Stimulated activated CD4-positive, alpha-beta T cell treated with anti-CD3 and anti-CD28 coated beads, TNF-alpha, amount 100 ng/mL, for 1 hour (primary cell): ENCODE results near the gene PAWR.
"Not testable (repeated sequence)": the region's sequence is repeated elsewhere in the genome, so short reads cannot be mapped to it uniquely, and the experiment has no call there.

ENCODE experiments used
- DNase-seq, 3 donors: peaks; one replicate each; pipeline ENCODE4 v3.0.0-alpha.2; 2020; ENCODE audit warnings: low read depth in 3 of 3, low spot score in 1 of 3

The PAWR gene

GRCh38 chr12:79650440-79650839, 40.3 kb downstream of the PAWR start:
- no peak for DNase-seq

GRCh38 chr12:79648881-79649280, 41.9 kb downstream of the PAWR start:
- no peak for DNase-seq

- DNase-seq: not testable (repeated sequence)
Measured at GRCh38 chr12:79646843-79647242, 43.9 kb downstream of the PAWR start.

GRCh38 chr12:79645235-79645630, 45.5 kb downstream of the PAWR start:
- DNase-seq: no peak

GRCh38 chr12:79644274-79645234, 46.2 kb downstream of the PAWR start:
- DNase-seq: no peak

DNA sequence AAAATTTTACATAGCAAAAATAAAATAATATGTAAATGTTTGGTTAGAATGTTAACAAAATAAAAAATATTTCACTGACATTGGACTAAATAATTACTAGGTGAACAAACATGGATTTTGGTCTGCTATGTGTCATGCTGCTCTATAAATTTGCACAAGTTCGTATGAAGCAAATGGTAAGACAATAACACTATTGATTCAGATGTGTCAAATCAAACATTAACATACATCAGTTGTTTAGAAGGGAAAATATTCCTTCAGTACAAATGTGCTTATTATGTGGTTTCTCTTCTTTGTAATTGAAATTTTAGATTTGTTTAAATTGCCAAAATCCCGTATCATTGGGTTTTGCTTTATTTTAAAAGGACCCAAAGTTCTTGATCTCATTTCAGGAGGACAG, 46.9 kb downstream of the PAWR start:
- no peak for DNase-seq

DNA sequence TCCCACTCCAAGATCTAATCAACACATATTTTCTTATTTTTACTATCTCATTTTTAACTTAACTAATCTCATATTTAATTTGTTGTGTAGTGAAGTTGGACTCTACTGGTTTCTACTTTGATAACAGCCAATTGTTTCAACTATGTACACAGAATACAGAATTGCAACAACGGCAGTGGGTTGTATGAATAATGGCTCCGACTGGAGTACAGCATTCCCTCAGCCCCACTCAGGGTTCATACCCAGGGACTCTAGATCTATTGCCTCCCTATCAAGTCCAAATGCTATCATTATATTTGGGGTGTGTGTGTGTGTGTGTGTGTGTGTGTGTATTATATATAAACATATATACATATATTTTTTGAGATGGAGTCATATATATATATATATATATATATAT, 52.3 kb downstream of the PAWR start:
- DNase-seq: no peak

DNA sequence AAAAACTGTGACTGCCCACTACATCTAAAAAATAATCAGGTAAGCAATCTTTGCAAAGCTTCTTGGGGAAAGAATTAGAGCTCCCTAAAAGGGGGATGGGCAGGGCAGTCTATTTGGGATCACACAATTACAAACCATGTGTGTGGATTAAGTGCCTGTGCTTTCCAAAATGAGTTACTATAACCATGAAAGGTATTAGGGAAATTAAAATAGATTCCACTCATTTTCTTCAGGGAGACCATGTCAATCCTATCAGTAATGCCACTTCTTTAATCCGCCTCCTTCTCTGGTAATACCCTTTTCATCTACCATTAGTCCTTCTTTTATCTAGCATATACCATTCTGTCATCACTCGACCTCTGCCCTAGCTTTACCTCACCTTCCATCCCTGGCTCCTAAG, 53.7 kb downstream of the PAWR start:
- DNase-seq: no peak

DNA sequence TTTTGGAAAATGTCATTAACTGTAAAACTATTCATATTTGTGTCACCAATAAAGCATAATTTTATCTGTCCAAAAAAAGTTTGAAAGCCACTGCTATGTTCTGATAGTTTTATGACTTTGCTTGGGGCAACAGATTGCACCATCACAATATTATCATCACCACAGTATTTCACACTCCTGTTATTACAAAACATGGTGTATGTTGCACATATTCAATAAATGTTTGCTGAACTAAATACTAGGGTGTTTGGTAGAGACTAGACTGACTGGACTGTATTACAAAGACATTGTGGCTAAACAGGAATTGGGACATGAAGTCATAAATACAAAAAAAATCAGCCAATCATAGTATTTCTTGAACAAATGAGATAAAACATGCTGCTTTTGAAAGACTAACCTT, 55.1 kb downstream of the PAWR start:
- no peak for DNase-seq

GRCh38 chr12:79634957-79635471, 55.8 kb downstream of the PAWR start:
- DNase-seq: no peak

DNA sequence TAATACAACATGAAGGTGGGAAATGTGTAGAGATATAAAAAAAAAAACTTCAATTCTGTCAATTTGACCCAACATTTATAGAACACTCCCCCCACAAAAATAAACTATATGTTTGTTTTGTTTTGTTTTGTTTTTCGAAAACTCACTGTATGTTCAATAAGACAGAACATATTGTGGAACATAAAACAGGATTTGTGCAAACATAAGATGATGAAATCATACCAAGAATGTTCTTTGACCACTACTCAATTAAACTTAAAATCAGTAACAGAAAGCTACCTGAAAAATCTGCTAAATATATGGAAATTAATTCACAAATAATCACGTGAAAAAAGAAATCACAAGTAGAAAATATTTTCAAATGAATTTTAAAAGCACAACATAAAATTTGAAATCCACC, 61.2 kb downstream of the PAWR start:
- DNase-seq: no peak

- DNase-seq: not testable (repeated sequence)
Measured at GRCh38 chr12:79626735-79627134, 64.0 kb downstream of the PAWR start.

- no peak for DNase-seq
Measured at GRCh38 chr12:79624378-79624777, 66.4 kb downstream of the PAWR start.

- DNase-seq: no peak
Measured at GRCh38 chr12:79619872-79620562, 70.7 kb downstream of the PAWR start.

- DNase-seq: no peak
Measured at GRCh38 chr12:79618848-79619404, 71.8 kb downstream of the PAWR start.

DNA sequence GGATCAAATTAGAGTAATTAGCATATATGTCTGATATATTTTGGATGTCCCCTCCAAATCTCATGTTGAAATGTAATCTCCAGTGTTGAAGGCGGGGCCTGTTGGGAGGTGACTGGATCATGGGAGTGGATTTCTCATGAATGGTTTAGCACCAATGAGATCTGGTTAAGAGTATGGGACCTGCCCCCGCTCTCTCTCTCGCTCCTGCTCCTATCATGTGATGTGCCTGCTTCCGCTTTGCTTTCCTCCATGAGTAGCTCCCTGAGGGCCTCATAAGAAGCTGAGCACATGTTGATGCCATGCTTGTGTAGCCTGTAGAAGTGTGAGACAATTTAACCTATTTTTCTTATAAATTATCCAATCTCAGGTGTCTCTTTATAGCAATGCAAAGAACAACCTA, 73.1 kb downstream of the PAWR start:
- no peak for DNase-seq

DNA sequence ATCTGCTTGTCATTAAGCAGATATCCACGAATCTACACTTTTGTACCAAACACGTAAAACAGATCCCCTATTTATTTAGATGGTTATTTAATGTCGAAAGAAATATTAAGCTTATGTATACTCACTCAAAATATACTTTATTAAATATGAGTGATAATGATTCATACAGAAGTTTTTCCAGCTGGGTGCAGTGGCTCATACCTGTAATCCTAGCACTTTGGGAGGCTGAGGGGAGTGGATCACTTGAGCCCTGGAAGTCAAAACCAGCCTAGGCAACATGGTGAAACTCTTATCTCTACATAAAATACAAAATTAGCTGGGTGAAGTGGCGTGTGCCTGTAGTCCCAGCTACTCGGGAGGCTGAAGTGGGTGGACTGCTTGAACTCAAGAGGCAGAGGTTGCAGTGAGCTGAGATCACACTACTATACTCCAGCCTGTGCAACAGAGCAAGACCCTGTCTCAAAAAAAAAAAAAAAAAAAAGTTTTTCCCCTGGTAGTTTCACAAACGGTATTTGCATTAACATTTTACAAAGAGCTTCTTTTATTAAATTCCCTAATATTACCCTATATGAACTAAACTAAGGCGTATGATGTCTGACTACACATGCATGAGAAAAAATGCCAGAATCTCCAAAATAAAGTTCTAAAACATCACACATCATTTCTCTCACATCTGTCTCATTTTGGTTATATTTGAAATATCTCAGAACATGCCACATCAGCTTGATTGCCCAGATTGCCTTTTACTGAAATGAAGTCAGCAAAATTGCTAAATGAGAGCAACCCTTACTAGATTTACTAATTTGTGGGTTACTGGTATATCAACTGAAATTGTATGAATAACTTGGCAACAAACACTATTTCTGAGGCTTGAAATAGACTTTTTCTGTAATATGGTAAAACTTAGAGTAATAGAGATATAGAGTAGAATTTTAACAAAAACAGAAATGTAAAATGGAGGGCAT, 74.9 kb downstream of the PAWR start:
- DNase-seq: no peak

- DNase-seq: no peak
Measured at GRCh38 chr12:79614730-79615129, 76.0 kb downstream of the PAWR start.

- no peak for DNase-seq
Measured at GRCh38 chr12:79601908-79602307, 88.9 kb downstream of the PAWR start.

DNA sequence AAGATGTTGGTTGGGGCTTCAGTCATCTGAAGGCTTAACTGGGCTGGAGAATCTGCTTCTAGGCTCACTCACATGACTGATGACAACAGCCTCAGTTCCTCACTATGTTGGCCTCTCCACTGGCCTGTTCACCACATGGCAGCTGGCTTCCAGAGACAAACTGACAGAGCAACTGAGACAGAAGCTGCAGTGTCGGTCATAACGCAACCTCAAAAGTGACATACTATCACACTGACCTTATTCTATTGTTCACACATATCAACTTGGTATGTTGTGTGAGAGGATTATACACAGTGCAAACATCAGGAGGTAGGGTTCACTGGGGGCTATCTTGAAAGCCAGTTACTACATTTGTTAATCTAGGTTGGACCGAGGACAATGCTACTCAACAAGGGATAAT, 92.9 kb downstream of the PAWR start:
- DNase-seq: no peak
